LNCaP clone FGC (cell line): Measurements from ENCODE around the gene PHF21A.

Experiments
- DNase-seq: peaks from one replicate; pipeline ENCODE4 v3.0.0-alpha.2; 2011; ENCODE audit warnings: low read depth
- H3K4me3 ChIP-seq: 2 replicates; pipeline ENCODE4 v1.5.1; 2011; ENCODE audit warnings: mild to moderate bottlenecking, low read depth, low read length, control low read depth
- TF ChIP-seq, protein P1 (sequence below): IDR thresholded peaks from 2 replicates; pipeline ENCODE4 v1.5.1; 2012; ENCODE audit warnings: mild to moderate bottlenecking; ENCODE audit not compliant: control insufficient read depth, insufficient read depth; ENCODE audit errors: extremely low read depth

Gene PHF21A

DNA sequence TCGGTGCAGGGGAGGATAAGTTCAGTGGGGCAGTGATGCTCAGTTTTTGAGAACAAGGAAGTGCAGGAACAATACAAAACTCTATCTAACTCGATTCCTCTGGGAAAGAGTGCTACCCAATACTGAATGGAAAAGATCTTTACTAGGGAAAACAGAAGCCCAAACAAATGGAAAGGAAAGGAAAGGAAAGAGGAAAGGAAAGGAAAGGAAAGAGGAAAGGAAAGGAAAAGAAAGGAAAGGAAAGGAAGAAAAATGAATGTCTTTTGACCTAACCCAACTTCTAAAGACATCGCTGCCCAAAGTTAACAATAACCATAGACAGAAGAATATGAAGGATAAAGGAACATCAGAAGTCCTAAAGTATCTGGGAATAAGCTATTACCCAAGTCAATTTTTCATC, 41.6 kb downstream of the PHF21A start:
- H3K4me3 ChIP-seq: no peak overlapping the region
- no peak for DNase-seq
- TF ChIP-seq, protein P1, sequence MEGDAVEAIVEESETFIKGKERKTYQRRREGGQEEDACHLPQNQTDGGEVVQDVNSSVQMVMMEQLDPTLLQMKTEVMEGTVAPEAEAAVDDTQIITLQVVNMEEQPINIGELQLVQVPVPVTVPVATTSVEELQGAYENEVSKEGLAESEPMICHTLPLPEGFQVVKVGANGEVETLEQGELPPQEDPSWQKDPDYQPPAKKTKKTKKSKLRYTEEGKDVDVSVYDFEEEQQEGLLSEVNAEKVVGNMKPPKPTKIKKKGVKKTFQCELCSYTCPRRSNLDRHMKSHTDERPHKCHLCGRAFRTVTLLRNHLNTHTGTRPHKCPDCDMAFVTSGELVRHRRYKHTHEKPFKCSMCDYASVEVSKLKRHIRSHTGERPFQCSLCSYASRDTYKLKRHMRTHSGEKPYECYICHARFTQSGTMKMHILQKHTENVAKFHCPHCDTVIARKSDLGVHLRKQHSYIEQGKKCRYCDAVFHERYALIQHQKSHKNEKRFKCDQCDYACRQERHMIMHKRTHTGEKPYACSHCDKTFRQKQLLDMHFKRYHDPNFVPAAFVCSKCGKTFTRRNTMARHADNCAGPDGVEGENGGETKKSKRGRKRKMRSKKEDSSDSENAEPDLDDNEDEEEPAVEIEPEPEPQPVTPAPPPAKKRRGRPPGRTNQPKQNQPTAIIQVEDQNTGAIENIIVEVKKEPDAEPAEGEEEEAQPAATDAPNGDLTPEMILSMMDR: no peak

DNA sequence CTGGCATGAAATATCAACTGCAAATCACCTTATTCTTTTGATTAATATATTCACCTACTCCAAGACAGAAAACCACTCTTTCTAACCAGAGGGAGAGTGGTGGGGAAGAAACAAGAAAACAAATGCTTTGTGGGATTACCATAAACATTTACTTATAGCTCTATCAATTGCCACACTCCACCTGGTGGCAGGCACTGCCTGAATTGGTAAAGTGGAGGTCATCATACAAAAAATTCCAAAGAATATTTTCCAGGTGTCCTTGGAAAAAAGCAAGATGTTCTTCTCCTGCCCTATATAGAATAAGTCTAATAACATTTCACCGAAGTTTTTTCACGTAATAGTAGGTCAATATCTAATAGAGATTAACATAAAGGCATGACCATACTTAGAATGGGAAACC, 45.3 kb downstream of the PHF21A start:
- no peak for DNase-seq
- H3K4me3 ChIP-seq: no peak overlapping the region

DNA sequence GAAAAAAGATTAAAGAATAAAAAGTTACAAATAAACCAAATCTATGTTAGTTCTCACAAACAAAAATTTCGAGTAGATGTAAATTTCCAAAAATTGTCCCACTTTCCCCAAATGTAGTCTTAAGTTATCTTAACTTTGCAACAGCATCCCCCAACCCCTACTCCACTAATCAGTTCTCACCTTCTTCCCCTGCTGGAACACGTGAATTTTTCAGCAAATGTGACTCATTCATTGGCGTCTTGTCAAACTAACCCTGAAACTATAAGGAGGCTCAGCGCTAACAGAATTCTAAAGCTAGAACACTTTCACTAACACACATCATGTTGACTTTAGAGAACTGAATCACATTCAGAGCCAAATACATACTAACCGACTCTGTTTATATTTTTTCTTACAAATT, 46.1 kb downstream of the PHF21A start:
- no peak overlapping the region for H3K4me3 ChIP-seq
- no peak for DNase-seq
- TF ChIP-seq, protein P1: no peak

More for the DNA sequence above, 45.3 kb downstream of the PHF21A start:
- TF ChIP-seq, protein P1: peak; percentile 31; the same call in 1 of the 2 replicates

DNA sequence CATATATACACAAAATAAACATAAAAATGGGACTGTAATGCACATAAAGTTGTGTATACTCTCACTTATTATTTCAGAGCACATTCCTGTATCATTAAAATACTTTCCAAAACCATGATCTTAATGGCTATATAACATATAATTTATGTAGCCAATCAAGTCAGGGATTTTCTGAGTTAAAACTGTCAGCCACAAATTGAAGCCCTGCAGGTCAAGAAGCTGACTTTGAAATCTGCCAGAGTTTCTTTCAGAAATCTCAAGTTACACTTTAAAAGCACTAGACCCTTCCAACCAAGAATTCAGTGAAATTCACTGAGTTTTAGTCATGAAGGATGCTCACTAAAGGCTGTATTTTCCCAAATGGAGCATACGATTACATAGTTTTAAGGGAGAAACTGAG, 47.6 kb downstream of the PHF21A start:
- no peak overlapping the region for H3K4me3 ChIP-seq
- TF ChIP-seq, protein P1: no peak
- DNase-seq: no peak

DNA sequence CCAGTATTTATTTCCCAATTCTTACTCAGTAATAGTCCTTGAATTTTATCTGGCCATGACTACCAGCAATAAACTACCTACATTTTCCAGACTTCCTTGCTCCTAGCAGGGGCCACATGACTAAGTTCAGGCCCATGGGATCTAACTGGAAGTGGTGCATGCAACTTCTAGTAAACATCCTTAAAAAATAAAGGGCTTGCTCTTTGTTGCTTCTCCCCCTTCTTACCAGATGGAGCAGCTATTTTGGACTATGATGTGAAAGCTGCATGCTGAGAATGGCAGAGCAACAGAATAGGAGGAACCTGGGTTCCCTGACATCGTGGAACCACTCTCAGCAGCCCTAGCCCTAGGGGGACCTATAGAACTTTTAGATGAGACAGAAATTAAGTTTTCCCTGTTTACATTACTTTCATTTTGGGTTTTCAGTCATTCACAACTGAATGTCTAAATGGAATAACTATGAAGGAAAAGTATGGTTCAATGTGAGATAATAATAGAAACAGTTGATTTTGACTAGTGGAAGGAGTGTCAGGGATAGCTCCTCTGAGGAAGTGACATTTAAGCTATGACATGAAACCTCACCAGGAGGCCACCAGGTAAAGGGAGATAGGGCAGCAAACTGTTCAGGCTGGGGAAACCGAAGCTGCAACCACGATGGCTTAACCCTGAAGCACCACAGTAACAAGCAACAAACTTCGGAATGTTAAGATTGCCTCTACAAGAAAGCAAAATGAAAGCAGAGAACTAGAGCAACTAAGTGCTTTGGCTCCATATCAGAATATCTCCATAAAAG, 48.9 kb downstream of the PHF21A start:
- no peak overlapping the region for H3K4me3 ChIP-seq
- TF ChIP-seq, protein P1: no peak
- no peak for DNase-seq

DNA sequence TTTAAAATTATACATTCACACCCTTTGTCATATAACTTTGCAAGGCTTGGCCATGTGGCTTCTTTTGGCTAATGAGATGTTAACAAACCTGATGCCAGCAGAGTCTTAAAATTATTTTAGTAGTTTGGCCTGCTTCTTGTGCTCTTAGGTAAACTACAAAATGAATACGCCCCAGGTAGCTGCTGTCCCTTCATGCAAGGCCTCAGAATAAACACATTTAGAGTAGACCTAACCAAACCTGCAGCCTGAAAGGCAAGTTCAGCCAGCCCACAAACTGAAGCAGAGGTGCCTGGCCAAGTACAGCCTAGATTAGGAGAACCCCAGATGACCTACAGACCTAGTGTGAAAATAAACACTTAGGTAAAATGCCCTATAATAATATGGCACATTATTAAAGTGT, 50.2 kb downstream of the PHF21A start:
- TF ChIP-seq, protein P1: no peak

DNA sequence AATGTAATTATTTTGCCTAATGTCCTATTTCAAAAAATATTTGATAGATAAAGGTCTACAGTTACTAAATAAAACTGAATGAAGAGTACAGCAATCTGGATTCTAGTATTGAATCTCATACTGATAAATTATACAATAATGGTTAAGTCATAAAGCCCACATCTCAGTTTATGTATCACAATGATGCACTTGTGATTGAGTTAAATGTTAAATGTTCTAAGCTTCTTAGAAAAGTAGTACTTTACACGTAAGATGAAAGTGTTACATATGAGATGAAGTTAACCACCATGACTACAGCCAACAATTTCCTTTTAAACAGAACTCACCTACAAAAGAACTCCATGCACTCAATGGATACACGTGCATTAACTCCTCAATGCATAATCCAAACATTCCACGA, 51.7 kb downstream of the PHF21A start:
- DNase-seq: no peak
- no peak overlapping the region for H3K4me3 ChIP-seq
- TF ChIP-seq, protein P1: no peak

More for the DNA sequence above, 50.2 kb downstream of the PHF21A start:
- no peak overlapping the region for H3K4me3 ChIP-seq
- peak; percentile 83 for DNase-seq
